Endothelial cell (in vitro differentiated cells): ENCODE data around the gene ADIPOR2. TPM values are rescaled to one million over a fixed set of nuclear protein-coding genes. Genes with fewer than 3 reads are reported as not detected.

Experiments
- DNase-seq: peaks from one replicate; pipeline ENCODE4 v3.0.0; 2021; ENCODE audit warnings: low spot score
- H3K27ac Mint-ChIP-seq: one replicate; pipeline ENCODE4 v1.8.0; 2021; ENCODE audit warnings: mixed read lengths, inconsistent platforms; ENCODE audit not compliant: unreplicated experiment
- H3K27me3 Mint-ChIP-seq: one replicate; pipeline ENCODE4 v1.8.0; 2021; ENCODE audit warnings: mild to moderate bottlenecking, moderate library complexity, mixed read lengths, inconsistent platforms; ENCODE audit not compliant: unreplicated experiment
- H3K36me3 Mint-ChIP-seq: one replicate; pipeline ENCODE4 v1.8.0; 2021; ENCODE audit warnings: mild to moderate bottlenecking, low read depth, mixed read lengths, inconsistent platforms; ENCODE audit not compliant: unreplicated experiment
- H3K4me1 Mint-ChIP-seq: one replicate; pipeline ENCODE4 v1.8.0; 2021; ENCODE audit warnings: mild to moderate bottlenecking, mixed read lengths, inconsistent platforms; ENCODE audit not compliant: unreplicated experiment
- H3K4me3 Mint-ChIP-seq: one replicate; pipeline ENCODE4 v1.8.0; 2021; ENCODE audit warnings: mild to moderate bottlenecking, mixed read lengths, inconsistent platforms; ENCODE audit not compliant: unreplicated experiment
- H3K9me3 Mint-ChIP-seq: one replicate; pipeline ENCODE4 v1.8.0; 2021; ENCODE audit warnings: mixed read lengths, inconsistent platforms; ENCODE audit not compliant: unreplicated experiment
- total RNA-seq: library from RNA; stranded (reverse); fragmentation: NEBNext Ultra II Directional; extraction: Animal tissue kit (Norgen Biotek cat#: 25700); gene quantifications from one replicate; pipeline ENCODE4 v1.2.1, GENCODE V29; 2021; ENCODE audit not compliant: unreplicated experiment
- TF ChIP-seq, protein P1 (sequence below): fragments of 200-600 bp; sonication (generic); IDR thresholded peaks from one replicate; pipeline ENCODE4 v1.5.0; 2021; ENCODE audit warnings: antibody characterized with exemption; ENCODE audit not compliant: unreplicated experiment

The ADIPOR2 gene
- total RNA-seq, 1 donor from 2014 or later: 41.8 TPM

GRCh38 chr12:1644534-1645438, 46.1 kb upstream of the ADIPOR2 start:
- peaks cover 4% of the 10 kb centered on the region for H3K4me1 Mint-ChIP-seq
- TF ChIP-seq, protein P1, sequence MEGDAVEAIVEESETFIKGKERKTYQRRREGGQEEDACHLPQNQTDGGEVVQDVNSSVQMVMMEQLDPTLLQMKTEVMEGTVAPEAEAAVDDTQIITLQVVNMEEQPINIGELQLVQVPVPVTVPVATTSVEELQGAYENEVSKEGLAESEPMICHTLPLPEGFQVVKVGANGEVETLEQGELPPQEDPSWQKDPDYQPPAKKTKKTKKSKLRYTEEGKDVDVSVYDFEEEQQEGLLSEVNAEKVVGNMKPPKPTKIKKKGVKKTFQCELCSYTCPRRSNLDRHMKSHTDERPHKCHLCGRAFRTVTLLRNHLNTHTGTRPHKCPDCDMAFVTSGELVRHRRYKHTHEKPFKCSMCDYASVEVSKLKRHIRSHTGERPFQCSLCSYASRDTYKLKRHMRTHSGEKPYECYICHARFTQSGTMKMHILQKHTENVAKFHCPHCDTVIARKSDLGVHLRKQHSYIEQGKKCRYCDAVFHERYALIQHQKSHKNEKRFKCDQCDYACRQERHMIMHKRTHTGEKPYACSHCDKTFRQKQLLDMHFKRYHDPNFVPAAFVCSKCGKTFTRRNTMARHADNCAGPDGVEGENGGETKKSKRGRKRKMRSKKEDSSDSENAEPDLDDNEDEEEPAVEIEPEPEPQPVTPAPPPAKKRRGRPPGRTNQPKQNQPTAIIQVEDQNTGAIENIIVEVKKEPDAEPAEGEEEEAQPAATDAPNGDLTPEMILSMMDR: no peak
- H3K27ac Mint-ChIP-seq: no peak overlapping the region
- no peak for DNase-seq
- H3K27me3 Mint-ChIP-seq: peaks cover 4% of the 10 kb centered on the region
- H3K4me3 Mint-ChIP-seq: no peak overlapping the region
- peaks cover under 1% of the 10 kb centered on the region for H3K36me3 Mint-ChIP-seq
- H3K9me3 Mint-ChIP-seq: no peaks in the 10 kb centered on the region

DNA sequence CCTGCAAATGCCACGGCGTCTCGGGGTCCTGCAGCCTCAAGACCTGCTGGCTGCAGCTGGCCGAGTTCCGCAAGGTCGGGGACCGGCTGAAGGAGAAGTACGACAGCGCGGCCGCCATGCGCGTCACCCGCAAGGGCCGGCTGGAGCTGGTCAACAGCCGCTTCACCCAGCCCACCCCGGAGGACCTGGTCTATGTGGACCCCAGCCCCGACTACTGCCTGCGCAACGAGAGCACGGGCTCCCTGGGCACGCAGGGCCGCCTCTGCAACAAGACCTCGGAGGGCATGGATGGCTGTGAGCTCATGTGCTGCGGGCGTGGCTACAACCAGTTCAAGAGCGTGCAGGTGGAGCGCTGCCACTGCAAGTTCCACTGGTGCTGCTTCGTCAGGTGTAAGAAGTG, 45.1 kb upstream of the ADIPOR2 start:
- H3K27ac Mint-ChIP-seq: no peak overlapping the region
- H3K4me1 Mint-ChIP-seq: peaks cover 4% of the 10 kb centered on the region
- peaks cover 2% of the 10 kb centered on the region for H3K27me3 Mint-ChIP-seq

DNA sequence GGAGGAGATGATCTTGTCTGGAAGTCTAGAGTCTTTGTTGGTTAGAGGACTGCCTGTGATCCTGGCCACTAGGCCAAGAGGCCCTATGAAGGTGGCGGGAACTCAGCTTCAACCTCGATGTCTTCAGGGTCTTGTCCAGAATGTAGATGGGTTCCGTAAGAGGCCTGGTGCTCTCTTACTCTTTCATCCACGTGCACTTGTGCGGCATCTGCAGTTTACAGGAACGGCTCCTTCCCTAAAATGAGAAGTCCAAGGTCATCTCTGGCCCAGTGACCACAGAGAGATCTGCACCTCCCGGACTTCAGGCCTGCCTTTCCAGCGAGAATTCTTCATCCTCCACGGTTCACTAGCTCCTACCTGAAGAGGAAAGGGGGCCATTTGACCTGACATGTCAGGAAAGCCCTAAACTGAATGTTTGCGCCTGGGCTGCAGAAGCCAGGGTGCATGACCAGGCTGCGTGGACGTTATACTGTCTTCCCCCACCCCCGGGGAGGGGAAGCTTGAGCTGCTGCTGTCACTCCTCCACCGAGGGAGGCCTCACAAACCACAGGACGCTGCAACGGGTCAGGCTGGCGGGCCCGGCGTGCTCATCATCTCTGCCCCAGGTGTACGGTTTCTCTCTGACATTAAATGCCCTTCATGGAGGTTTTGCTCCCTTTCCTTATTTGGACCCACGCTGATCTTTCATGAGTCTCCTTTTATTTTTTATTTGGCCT, 44.1 kb upstream of the ADIPOR2 start:
- H3K27me3 Mint-ChIP-seq: peaks cover 1% of the 10 kb centered on the region
- DNase-seq: no peak
- no peaks in the 10 kb centered on the region for H3K9me3 Mint-ChIP-seq
- H3K36me3 Mint-ChIP-seq: peaks cover 3% of the 10 kb centered on the region
- no peak overlapping the region for H3K4me3 Mint-ChIP-seq
- TF ChIP-seq, protein P1: no peak
- peaks cover 4% of the 10 kb centered on the region for H3K4me1 Mint-ChIP-seq
- H3K27ac Mint-ChIP-seq: no peak overlapping the region

More for the DNA sequence above, 45.1 kb upstream of the ADIPOR2 start:
- DNase-seq: no peak
- Mint-ChIP-seq H3K9me3 (no peaks in the 10 kb centered on the region), H3K36me3 (peaks cover 3% of the 10 kb centered on the region), H3K4me3 (no peak overlapping the region)
- TF ChIP-seq, protein P1: no peak

DNA sequence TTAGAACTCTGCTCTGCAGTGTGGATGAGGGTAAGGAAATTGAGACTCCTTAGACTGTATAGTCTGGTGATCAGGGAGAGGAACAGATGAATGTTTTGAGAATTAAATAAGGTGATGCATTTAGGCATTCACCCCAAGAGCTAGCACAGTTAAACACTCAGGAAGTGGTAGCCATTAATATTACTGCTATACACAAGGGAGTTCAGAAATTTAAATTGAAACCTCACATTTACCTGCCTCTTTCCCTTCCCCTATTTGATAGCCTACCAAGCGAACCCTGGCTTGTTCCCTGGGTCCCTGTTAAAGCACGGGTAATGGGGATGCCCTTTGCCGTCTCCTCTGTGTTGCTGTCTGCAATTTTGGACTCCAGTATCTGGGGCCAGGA, 43.6 kb upstream of the ADIPOR2 start:
- Mint-ChIP-seq H3K9me3 (no peaks in the 10 kb centered on the region), H3K4me1 (peaks cover 4% of the 10 kb centered on the region), H3K27ac (no peak overlapping the region), H3K4me3 (no peak overlapping the region), H3K36me3 (peaks cover 3% of the 10 kb centered on the region), H3K27me3 (no peaks in the 10 kb centered on the region)
- TF ChIP-seq, protein P1: no peak
- no peak for DNase-seq
